Activated T-helper 1 cell treated with anti-CD3 and anti-CD28 coated beads, Interleukin-12 subunit alpha, Interleukin-12 subunit beta, Interleukin-2, Interleukin-4 antibody, amounts not matched to agents 30 ng/mL and 10 ng/mL and 1 ng/mL, durations not matched to agents 14 hours and 24 hours and 36 hours (primary cell): Measurements from ENCODE around the gene SP6. TPM values are rescaled to one million over a fixed set of nuclear protein-coding genes. Genes with fewer than 3 reads are reported as not detected.

Source experiments
- DNase-seq: peaks from one replicate; pipeline ENCODE4 v3.0.0; 2021; ENCODE audit warnings: low spot score
- H3K27ac Mint-ChIP-seq: one replicate; pipeline ENCODE4 v1.8.0; 2021; ENCODE audit warnings: mild to moderate bottlenecking, mixed read lengths
- H3K27me3 Mint-ChIP-seq: one replicate; pipeline ENCODE4 v1.8.0; 2022; ENCODE audit warnings: mild to moderate bottlenecking, moderate library complexity, mixed read lengths; ENCODE audit not compliant: insufficient read depth
- H3K36me3 Mint-ChIP-seq: one replicate; pipeline ENCODE4 v1.8.0; 2021; ENCODE audit warnings: low read depth, mixed read lengths
- H3K4me1 Mint-ChIP-seq: one replicate; pipeline ENCODE4 v1.8.0; 2021; ENCODE audit warnings: low read depth, mixed read lengths
- H3K4me3 Mint-ChIP-seq: one replicate; pipeline ENCODE4 v1.8.0; 2021; ENCODE audit warnings: mild to moderate bottlenecking, moderate library complexity, mixed read lengths
- H3K9me3 Mint-ChIP-seq: one replicate; pipeline ENCODE4 v1.8.0; 2021; ENCODE audit warnings: mixed read lengths
- intact Hi-C: fragments of 100-400 bp; cut with micrococcal nuclease; formaldehyde crosslinking; loops from one replicate; pipeline ENCODE4 v1.15.1; 2024
- total RNA-seq: library from RNA; stranded (reverse); gene quantifications from 2 replicates; pipeline ENCODE4 v1.2.3, GENCODE V29; 2022

The SP6 gene
- total RNA-seq, 1 donor from 2014 or later = 0.05 TPM

GRCh38 chr17:47860386-47860785 is 9.4 kb upstream of the SP6 start:
- no peaks in the 10 kb centered on the region for H3K9me3 Mint-ChIP-seq
- no peak overlapping the region for H3K4me3 Mint-ChIP-seq
- peaks cover 12% of the 10 kb centered on the region for H3K4me1 Mint-ChIP-seq
- H3K27ac Mint-ChIP-seq = no peak overlapping the region
- DNase-seq = no peak
- no peaks in the 10 kb centered on the region for H3K36me3 Mint-ChIP-seq
- H3K27me3 Mint-ChIP-seq = peaks cover 32% of the 10 kb centered on the region
- intact Hi-C loops = no loop called here

GRCh38 chr17:47857551-47858455 is 6.8 kb upstream of the SP6 start:
- intact Hi-C loops = no loop called here
- Mint-ChIP-seq H3K27ac (no peak overlapping the region), H3K4me3 (no peak overlapping the region), H3K9me3 (no peaks in the 10 kb centered on the region), H3K36me3 (no peaks in the 10 kb centered on the region), H3K27me3 (peaks cover 54% of the 10 kb centered on the region), H3K4me1 (peaks cover 13% of the 10 kb centered on the region)
- no peak for DNase-seq

- Mint-ChIP-seq H3K4me1 (peaks cover 22% of the 10 kb centered on the region), H3K9me3 (no peaks in the 10 kb centered on the region), H3K27ac (no peak overlapping the region), H3K27me3 (peaks cover 64% of the 10 kb centered on the region), H3K4me3 (no peak overlapping the region), H3K36me3 (no peaks in the 10 kb centered on the region)
- intact Hi-C loops = no loop called here
- no peak for DNase-seq
These were observed 5.9 kb upstream of the SP6 start for GRCh38 chr17:47856830-47857229.

GRCh38 chr17:47855737-47856136 is 4.8 kb upstream of the SP6 start:
- no peak for DNase-seq
- no peak overlapping the region for H3K27ac Mint-ChIP-seq
- H3K36me3 Mint-ChIP-seq = no peaks in the 10 kb centered on the region
- H3K4me1 Mint-ChIP-seq = peaks cover 24% of the 10 kb centered on the region
- intact Hi-C loops = no loop called here
- H3K27me3 Mint-ChIP-seq = peaks cover 71% of the 10 kb centered on the region
- H3K9me3 Mint-ChIP-seq = no peaks in the 10 kb centered on the region
- no peak overlapping the region for H3K4me3 Mint-ChIP-seq

- no peak overlapping the region for H3K27ac Mint-ChIP-seq
- intact Hi-C loops = no loop called here
- H3K27me3 Mint-ChIP-seq = peaks cover 82% of the 10 kb centered on the region
- no peak overlapping the region for H3K4me3 Mint-ChIP-seq
- H3K9me3 Mint-ChIP-seq = no peaks in the 10 kb centered on the region
- no peak for DNase-seq
- H3K4me1 Mint-ChIP-seq = peaks cover 29% of the 10 kb centered on the region
- no peaks in the 10 kb centered on the region for H3K36me3 Mint-ChIP-seq
These were observed 2.7 kb upstream of the SP6 start for GRCh38 chr17:47853616-47854015.

- Mint-ChIP-seq H3K4me1 (peaks cover 29% of the 10 kb centered on the region), H3K4me3 (peak overlapping the region; percentile 55), H3K27me3 (peaks cover 84% of the 10 kb centered on the region), H3K27ac (no peak overlapping the region), H3K36me3 (no peaks in the 10 kb centered on the region), H3K9me3 (no peaks in the 10 kb centered on the region)
- intact Hi-C loops = no loop called here
- no peak for DNase-seq
These were observed 1.4 kb upstream of the SP6 start for GRCh38 chr17:47852113-47852949.

- H3K9me3 Mint-ChIP-seq = no peaks in the 10 kb centered on the region
- peak overlapping the region; percentile 55 for H3K4me3 Mint-ChIP-seq
- DNase-seq = no peak
- intact Hi-C loops = no loop called here
- H3K27me3 Mint-ChIP-seq = peaks cover 85% of the 10 kb centered on the region
- H3K4me1 Mint-ChIP-seq = peaks cover 29% of the 10 kb centered on the region
- no peaks in the 10 kb centered on the region for H3K36me3 Mint-ChIP-seq
- H3K27ac Mint-ChIP-seq = no peak overlapping the region
These were observed 775 bp upstream of the SP6 start for GRCh38 chr17:47851764-47852112.

GRCh38 chr17:47850373-47850691 is 631 bp downstream of the SP6 start:
- Mint-ChIP-seq H3K4me1 (peaks cover 29% of the 10 kb centered on the region), H3K36me3 (no peaks in the 10 kb centered on the region), H3K9me3 (no peaks in the 10 kb centered on the region)

GRCh38 chr17:47848198-47848513 is 2.8 kb downstream of the SP6 start:
- Mint-ChIP-seq H3K4me1 (peaks cover 19% of the 10 kb centered on the region), H3K36me3 (no peaks in the 10 kb centered on the region), H3K9me3 (no peaks in the 10 kb centered on the region), H3K27me3 (peaks cover 76% of the 10 kb centered on the region), H3K4me3 (no peak overlapping the region), H3K27ac (no peak overlapping the region)
- intact Hi-C loops = loop anchor here (2.0 to 10.0 kb wide), 2 partner anchors 17 to 767 kb away; partner anchors contain the start of genes HOXB7 and HOXB8
- no peak for DNase-seq

More at GRCh38 chr17:47850373-47850691, 631 bp downstream of the SP6 start:
- intact Hi-C loops = no loop called here
- no peak for DNase-seq
- H3K27ac Mint-ChIP-seq = no peak overlapping the region
- peaks cover 85% of the 10 kb centered on the region for H3K27me3 Mint-ChIP-seq
- H3K4me3 Mint-ChIP-seq = peak overlapping the region; percentile 48

- Mint-ChIP-seq H3K27me3 (peaks cover 70% of the 10 kb centered on the region), H3K4me3 (no peak overlapping the region), H3K36me3 (no peaks in the 10 kb centered on the region), H3K9me3 (no peaks in the 10 kb centered on the region), H3K27ac (no peak overlapping the region), H3K4me1 (peaks cover 21% of the 10 kb centered on the region)
- intact Hi-C loops = loop anchor here (2.0 to 10.0 kb wide), 2 partner anchors 17 to 767 kb away; partner anchors contain the start of genes HOXB7 and HOXB8
- no peak for DNase-seq
These were observed 3.4 kb downstream of the SP6 start for GRCh38 chr17:47847341-47848197.

GRCh38 chr17:47846716-47847340 is 4.1 kb downstream of the SP6 start:
- Mint-ChIP-seq H3K4me1 (peaks cover 20% of the 10 kb centered on the region), H3K27ac (no peak overlapping the region), H3K36me3 (no peaks in the 10 kb centered on the region), H3K27me3 (peaks cover 63% of the 10 kb centered on the region), H3K9me3 (no peaks in the 10 kb centered on the region), H3K4me3 (no peak overlapping the region)
- DNase-seq = no peak
- intact Hi-C loops = loop anchor here (10.0 kb wide), 1 partner anchor 768 kb away; the partner anchor contains the start of genes HOXB7 and HOXB8

- peaks cover 26% of the 10 kb centered on the region for H3K4me1 Mint-ChIP-seq
- H3K4me3 Mint-ChIP-seq = no peak overlapping the region
- intact Hi-C loops = loop anchor here (10.0 kb wide), 1 partner anchor 769 kb away; the partner anchor contains the start of genes HOXB7 and HOXB8
These were observed 5.3 kb downstream of the SP6 start for GRCh38 chr17:47845716-47846075.

More at GRCh38 chr17:47845716-47846075, 5.3 kb downstream of the SP6 start:
- no peaks in the 10 kb centered on the region for H3K36me3 Mint-ChIP-seq
- H3K27me3 Mint-ChIP-seq = peaks cover 55% of the 10 kb centered on the region
- no peaks in the 10 kb centered on the region for H3K9me3 Mint-ChIP-seq
- H3K27ac Mint-ChIP-seq = no peak overlapping the region
- DNase-seq = no peak
